ENCODE data around the gene TMEM253.
A peak's percentile ranks its signal among the peaks of the same experiment; 100 is the strongest.

The TMEM253 gene

GRCh38 chr14:21105095-21105494 is 4.2 kb downstream of the TMEM253 start:
- DNase-seq (ENCODE audit: low read depth) = no peak
- TF ChIP-seq CTCF (conservative IDR thresholded peaks at IDR 0.05; ENCODE audit: low read depth, low read length) = no peak
- no peak overlapping the region for H3K4me3 ChIP-seq (ENCODE audit: low read depth, low read length)

GRCh38 chr14:21106176-21106497 is 5.3 kb downstream of the TMEM253 start:
- no peak for TF ChIP-seq CTCF (conservative IDR thresholded peaks at IDR 0.05; ENCODE audit: low read depth, low read length)
- peak; percentile 54 for DNase-seq (ENCODE audit: low read depth)
- H3K4me3 ChIP-seq (ENCODE audit: low read depth, low read length) = no peak overlapping the region

GRCh38 chr14:21106498-21107282 is 5.8 kb downstream of the TMEM253 start:
- peak; percentile 93 for TF ChIP-seq CTCF (conservative IDR thresholded peaks at IDR 0.05; ENCODE audit: low read depth, low read length)
- peak; percentile 86 for DNase-seq (ENCODE audit: low read depth)
- no peak overlapping the region for H3K4me3 ChIP-seq (ENCODE audit: low read depth, low read length)

GRCh38 chr14:21107283-21107800 is 6.5 kb downstream of the TMEM253 start:
- TF ChIP-seq CTCF (conservative IDR thresholded peaks at IDR 0.05; ENCODE audit: low read depth, low read length) = no peak
- no peak overlapping the region for H3K4me3 ChIP-seq (ENCODE audit: low read depth, low read length)

GRCh38 chr14:21108791-21109190 is 7.9 kb downstream of the TMEM253 start:
- no peak overlapping the region for H3K4me3 ChIP-seq (ENCODE audit: low read depth, low read length)
- no peak for TF ChIP-seq CTCF (conservative IDR thresholded peaks at IDR 0.05; ENCODE audit: low read depth, low read length)
- no peak for DNase-seq (ENCODE audit: low read depth)

More at GRCh38 chr14:21107283-21107800, 6.5 kb downstream of the TMEM253 start:
- peak; percentile 64 for DNase-seq (ENCODE audit: low read depth)

- no peak overlapping the region for H3K4me3 ChIP-seq (ENCODE audit: low read depth, low read length)
- no peak for DNase-seq (ENCODE audit: low read depth)
- TF ChIP-seq CTCF (conservative IDR thresholded peaks at IDR 0.05; ENCODE audit: low read depth, low read length) = no peak
Observed at GRCh38 chr14:21109377-21110138, 8.7 kb downstream of the TMEM253 start.

All from choroid plexus epithelial cell (primary cell).